ENCODE measurements around the gene MYL7.

GRCh38 chr7:44098092-44099068 is 42.8 kb downstream of the MYL7 start:
- TF ChIP-seq CTCF (conservative IDR thresholded peaks at IDR 0.05; ENCODE audit: low read depth, low read length): no peak
- TF ChIP-seq RFX5 (IDR thresholded peaks at IDR 0.05; ENCODE audit: low read depth, low read length): no peak
- no peak for TF ChIP-seq POLR2A (IDR thresholded peaks at IDR 0.05; ENCODE audit: low read depth, low read length)
- TF ChIP-seq USF2 (IDR thresholded peaks at IDR 0.05; ENCODE audit: low read depth, low read length): no peak
- no peak for TF ChIP-seq MAFK (IDR thresholded peaks at IDR 0.05; ENCODE audit: low read depth, low read length)
- no peak for TF ChIP-seq BHLHE40 (IDR thresholded peaks at IDR 0.05; ENCODE audit: low read depth, low read length)
- TF ChIP-seq RAD21 (IDR thresholded peaks at IDR 0.05; ENCODE audit: low read length): no peak
- TF ChIP-seq FOS (IDR thresholded peaks at IDR 0.05; ENCODE audit: low read depth, low read length): no peak
- no peak for TF ChIP-seq SMC3 (IDR thresholded peaks at IDR 0.05; ENCODE audit: low read depth, low read length)
- TF ChIP-seq MXI1 (IDR thresholded peaks at IDR 0.05; ENCODE audit: borderline replicate concordance, low read depth, low read length): no peak
